Testis (tissue), 2 donors: Measurements from ENCODE around the gene WDR33.

Experiments
- CTCF ChIP-seq, 3 experiments: fragments of 450-650 bp in 2 of 3; fragments of 200-600 bp in 1 of 3; sonication (generic) in 1 of 3; IDR thresholded peaks; one replicate each; pipeline ENCODE4 v1.5.1; 2016 to 2019; ENCODE audit warnings: antibody characterized with exemption in 3 of 3, mild to moderate bottlenecking in 2 of 3, moderate library complexity in 1 of 3
- POLR2A ChIP-seq: fragments of 450-650 bp; IDR thresholded peaks from one replicate; pipeline ENCODE4 v1.6.1; 2017; ENCODE audit warnings: antibody characterized with exemption, mild to moderate bottlenecking, moderate library complexity

DNA sequence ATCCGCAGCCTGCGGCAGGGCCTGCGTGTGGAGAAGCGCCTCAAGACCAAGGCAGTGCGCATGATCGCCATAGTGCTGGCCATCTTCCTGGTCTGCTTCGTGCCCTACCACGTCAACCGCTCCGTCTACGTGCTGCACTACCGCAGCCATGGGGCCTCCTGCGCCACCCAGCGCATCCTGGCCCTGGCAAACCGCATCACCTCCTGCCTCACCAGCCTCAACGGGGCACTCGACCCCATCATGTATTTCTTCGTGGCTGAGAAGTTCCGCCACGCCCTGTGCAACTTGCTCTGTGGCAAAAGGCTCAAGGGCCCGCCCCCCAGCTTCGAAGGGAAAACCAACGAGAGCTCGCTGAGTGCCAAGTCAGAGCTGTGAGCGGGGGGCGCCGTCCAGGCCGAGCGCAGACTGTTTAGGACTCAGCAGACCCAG, 159.6 kb downstream of the WDR33 start:
- no peak for TF ChIP-seq POLR2A
- no peak for TF ChIP-seq CTCF (IDR thresholded peaks at IDR 0.05)
